Measurements from ENCODE around the gene GRIP1.

Gene GRIP1

DNA sequence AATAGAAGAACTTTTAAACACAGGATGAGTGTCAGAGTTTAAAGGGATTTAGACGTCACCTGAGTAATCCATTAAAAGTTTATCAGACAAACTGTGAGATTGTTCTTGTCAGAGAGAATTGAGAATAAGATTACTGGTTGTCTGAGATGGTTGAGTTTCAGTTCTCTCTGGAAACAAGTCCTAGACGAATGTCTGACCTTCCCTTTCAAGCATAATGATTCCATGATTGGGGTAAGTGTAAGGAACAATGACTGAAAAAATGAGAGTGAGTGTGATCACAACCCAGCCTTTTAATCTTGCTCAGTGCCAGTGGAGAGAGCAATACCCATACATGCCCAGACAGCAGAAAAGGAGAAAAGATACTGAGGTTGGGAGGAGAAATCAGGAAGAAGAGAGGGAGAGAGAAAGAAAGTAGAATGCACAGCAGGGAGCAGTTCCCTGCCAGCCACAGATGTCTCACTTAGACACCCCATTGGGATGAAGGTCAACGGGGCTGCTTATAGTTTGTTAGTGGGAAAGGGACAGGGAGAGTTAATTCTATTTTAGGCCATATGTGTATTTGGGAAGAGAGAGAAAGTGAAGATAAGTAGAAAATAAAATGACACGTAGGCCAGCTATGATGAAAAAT, 4.3 kb downstream of the GRIP1 start:
- Histone ChIP-seq H3K9ac (ENCODE audit: low read length) (no peak overlapping the region), H4K20me1 (ENCODE audit: insufficient read depth, low read length) (no peaks in the 10 kb centered on the region), H3K27me3 (replicated peaks; ENCODE audit: insufficient read depth, low read length) (no peaks in the 10 kb centered on the region), H3K4me2 (ENCODE audit: low read depth, low read length) (no peak overlapping the region), H3F3A (ENCODE audit: insufficient read depth, low read length) (no peaks in the 10 kb centered on the region), H2AFZ (ENCODE audit: low read length) (no peak overlapping the region), H3K4me3 (ENCODE audit: low read length) (no peak overlapping the region), H3K27ac (ENCODE audit: low read length) (no peak overlapping the region), H3K9me3 (replicated peaks; ENCODE audit: insufficient read depth, low read length) (no peaks in the 10 kb centered on the region), H3K9me2 (replicated peaks; ENCODE audit: insufficient read depth, low read length) (no peaks in the 10 kb centered on the region), H3K4me1 (ENCODE audit: low read length) (no peaks in the 10 kb centered on the region), H3K36me3 (replicated peaks; ENCODE audit: insufficient read depth, low read length) (no peaks in the 10 kb centered on the region), H3K79me2 (ENCODE audit: low read length) (no peaks in the 10 kb centered on the region)
- no peak for TF ChIP-seq EZH2phosphoT487 (IDR thresholded peaks at IDR 0.05; ENCODE audit: low read length)
- TF ChIP-seq, protein P1, sequence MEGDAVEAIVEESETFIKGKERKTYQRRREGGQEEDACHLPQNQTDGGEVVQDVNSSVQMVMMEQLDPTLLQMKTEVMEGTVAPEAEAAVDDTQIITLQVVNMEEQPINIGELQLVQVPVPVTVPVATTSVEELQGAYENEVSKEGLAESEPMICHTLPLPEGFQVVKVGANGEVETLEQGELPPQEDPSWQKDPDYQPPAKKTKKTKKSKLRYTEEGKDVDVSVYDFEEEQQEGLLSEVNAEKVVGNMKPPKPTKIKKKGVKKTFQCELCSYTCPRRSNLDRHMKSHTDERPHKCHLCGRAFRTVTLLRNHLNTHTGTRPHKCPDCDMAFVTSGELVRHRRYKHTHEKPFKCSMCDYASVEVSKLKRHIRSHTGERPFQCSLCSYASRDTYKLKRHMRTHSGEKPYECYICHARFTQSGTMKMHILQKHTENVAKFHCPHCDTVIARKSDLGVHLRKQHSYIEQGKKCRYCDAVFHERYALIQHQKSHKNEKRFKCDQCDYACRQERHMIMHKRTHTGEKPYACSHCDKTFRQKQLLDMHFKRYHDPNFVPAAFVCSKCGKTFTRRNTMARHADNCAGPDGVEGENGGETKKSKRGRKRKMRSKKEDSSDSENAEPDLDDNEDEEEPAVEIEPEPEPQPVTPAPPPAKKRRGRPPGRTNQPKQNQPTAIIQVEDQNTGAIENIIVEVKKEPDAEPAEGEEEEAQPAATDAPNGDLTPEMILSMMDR (IDR thresholded peaks at IDR 0.05; ENCODE audit: low read length), result no peak
- no peak for TF ChIP-seq EZH2 (optimal IDR thresholded peaks at IDR 0.05; ENCODE audit: low read depth, low read length)
- no peak for DNase-seq

DNA sequence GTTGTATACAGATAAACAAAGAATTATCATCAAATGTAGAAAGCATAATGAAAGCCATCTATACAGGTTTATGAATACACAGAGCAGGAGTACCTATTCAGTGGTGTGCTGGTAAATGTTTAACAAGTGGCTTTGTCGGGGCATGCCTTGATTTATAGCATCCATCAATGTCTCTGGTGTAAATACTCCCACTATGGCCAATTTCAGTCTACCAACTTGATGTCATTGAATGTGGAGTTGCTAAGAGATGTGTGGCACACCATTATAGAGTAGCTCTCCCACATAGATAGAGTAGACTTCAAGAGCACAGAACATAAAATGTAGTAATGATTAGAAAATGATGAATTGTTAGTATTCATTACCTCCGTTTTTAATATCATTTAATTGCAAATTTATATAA, 9.3 kb downstream of the GRIP1 start:
- no peaks in the 10 kb centered on the region for H3F3A ChIP-seq (ENCODE audit: insufficient read depth, low read length)
- H3K4me2 ChIP-seq (ENCODE audit: low read depth, low read length), result no peak overlapping the region
- no peak overlapping the region for H2AFZ ChIP-seq (ENCODE audit: low read length)
- no peaks in the 10 kb centered on the region for H3K4me1 ChIP-seq (ENCODE audit: low read length)
- no peak overlapping the region for H3K9ac ChIP-seq (ENCODE audit: low read length)
- H4K20me1 ChIP-seq (ENCODE audit: insufficient read depth, low read length), result no peaks in the 10 kb centered on the region
- no peaks in the 10 kb centered on the region for H3K27me3 ChIP-seq (replicated peaks; ENCODE audit: insufficient read depth, low read length)
- H3K9me3 ChIP-seq (replicated peaks; ENCODE audit: insufficient read depth, low read length), result no peaks in the 10 kb centered on the region
- no peak overlapping the region for H3K4me3 ChIP-seq (ENCODE audit: low read length)
- H3K79me2 ChIP-seq (ENCODE audit: low read length), result no peaks in the 10 kb centered on the region
- DNase-seq, result no peak
- no peak overlapping the region for H3K27ac ChIP-seq (ENCODE audit: low read length)
- no peaks in the 10 kb centered on the region for H3K9me2 ChIP-seq (replicated peaks; ENCODE audit: insufficient read depth, low read length)
- TF ChIP-seq, protein P1 (IDR thresholded peaks at IDR 0.05; ENCODE audit: low read length), result no peak
- TF ChIP-seq EZH2 (optimal IDR thresholded peaks at IDR 0.05; ENCODE audit: low read depth, low read length) (no peak), EZH2phosphoT487 (IDR thresholded peaks at IDR 0.05; ENCODE audit: low read length) (no peak)
- H3K36me3 ChIP-seq (replicated peaks; ENCODE audit: insufficient read depth, low read length), result no peaks in the 10 kb centered on the region

DNA sequence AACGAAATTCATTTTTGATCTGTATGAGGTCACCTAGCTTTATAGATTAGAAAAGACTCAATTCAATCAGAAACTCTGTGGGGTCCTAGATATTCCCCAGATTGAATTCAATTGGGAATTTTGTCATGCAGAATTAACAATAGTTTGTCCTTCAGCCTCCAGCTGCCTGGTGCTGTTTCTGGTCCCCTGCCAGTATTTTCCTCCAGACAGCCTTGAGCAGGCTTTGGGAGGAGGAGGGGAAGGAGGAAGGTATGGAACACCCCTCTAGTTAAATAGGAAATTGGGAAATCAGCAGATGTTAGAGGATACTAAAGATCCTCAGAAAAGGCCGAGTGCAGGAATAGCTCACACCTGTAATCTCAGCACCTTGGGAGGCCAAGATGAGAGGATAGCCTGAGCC, 10.6 kb downstream of the GRIP1 start:
- Histone ChIP-seq H3F3A (ENCODE audit: insufficient read depth, low read length) (no peaks in the 10 kb centered on the region), H3K4me2 (ENCODE audit: low read depth, low read length) (no peak overlapping the region), H3K79me2 (ENCODE audit: low read length) (no peaks in the 10 kb centered on the region), H3K9me3 (replicated peaks; ENCODE audit: insufficient read depth, low read length) (no peaks in the 10 kb centered on the region), H3K9me2 (replicated peaks; ENCODE audit: insufficient read depth, low read length) (no peaks in the 10 kb centered on the region), H3K9ac (ENCODE audit: low read length) (no peak overlapping the region), H3K4me3 (ENCODE audit: low read length) (no peak overlapping the region), H3K4me1 (ENCODE audit: low read length) (no peaks in the 10 kb centered on the region), H2AFZ (ENCODE audit: low read length) (no peak overlapping the region), H3K27me3 (replicated peaks; ENCODE audit: insufficient read depth, low read length) (no peaks in the 10 kb centered on the region), H4K20me1 (ENCODE audit: insufficient read depth, low read length) (no peaks in the 10 kb centered on the region), H3K27ac (ENCODE audit: low read length) (no peak overlapping the region), H3K36me3 (replicated peaks; ENCODE audit: insufficient read depth, low read length) (no peaks in the 10 kb centered on the region)
- TF ChIP-seq, protein P1 (IDR thresholded peaks at IDR 0.05; ENCODE audit: low read length), result no peak
- TF ChIP-seq EZH2 (optimal IDR thresholded peaks at IDR 0.05; ENCODE audit: low read depth, low read length), result no peak
- no peak for TF ChIP-seq EZH2phosphoT487 (IDR thresholded peaks at IDR 0.05; ENCODE audit: low read length)
- no peak for DNase-seq
